Measurements from ENCODE around the gene ADAMTS4. TPM values are rescaled to one million over a fixed set of nuclear protein-coding genes. Genes with fewer than 3 reads are reported as not detected.

The ADAMTS4 gene
- total and polyA plus RNA-seq, 2 of the 4 experiments (the other 2 are of a cell fraction), result 0.39 to 0.72 TPM

DNA sequence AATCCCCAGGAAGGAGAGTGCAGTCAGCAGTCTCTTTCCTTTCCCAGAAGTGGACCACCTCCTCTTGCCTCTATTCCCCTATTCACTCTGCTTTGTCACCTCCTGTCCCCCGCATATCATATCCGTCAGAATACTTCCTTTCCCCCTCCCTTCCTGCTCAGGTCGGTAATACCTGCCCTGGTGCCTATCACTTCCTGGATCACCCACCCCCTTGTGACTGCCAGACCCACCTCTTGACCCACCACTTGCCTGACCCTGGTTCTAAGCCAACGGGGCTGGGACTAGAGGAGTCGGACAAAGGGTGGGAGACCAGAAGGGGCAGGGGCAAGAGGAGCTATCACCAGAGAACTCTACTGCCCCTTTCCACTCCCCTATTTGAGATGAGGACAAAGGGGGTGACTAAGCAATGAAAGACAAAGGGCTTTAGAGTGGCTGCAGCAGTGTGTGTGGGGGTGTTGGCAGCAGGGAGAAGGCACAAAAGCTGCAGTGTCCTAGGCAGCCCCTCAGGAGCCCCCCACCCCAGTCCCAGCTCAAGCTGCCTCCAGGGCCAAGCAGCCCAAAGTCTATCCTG lies 1.7 kb upstream of the ADAMTS4 start:
- H3K9ac ChIP-seq (ENCODE audit: low read depth, low read length), result no peak overlapping the region
- intact Hi-C loops (cut with micrococcal nuclease) (no loop called here), in situ Hi-C loops (cut with MboI; ENCODE audit: low sequenced_read_pairs) (no loop called here), dilution Hi-C loops (cut with HindIII; ENCODE audit: low sequenced_read_pairs, unreplicated experiment) (no loop called here)
- H3K9me1 ChIP-seq (ENCODE audit: insufficient read depth, low read length), result peaks cover 24% of the 10 kb centered on the region
- no peak for TF ChIP-seq RFX5 (IDR thresholded peaks at IDR 0.05; ENCODE audit: low read depth, low read length)
- peak overlapping the region; percentile 98 for H4K91ac ChIP-seq (ENCODE audit: insufficient read depth, low read depth, low read length)
- 0 out of 2 replicates have a peak overlapping the region, but pooled peaks have one; percentile 66 for H2BK20ac ChIP-seq (ENCODE audit: low read depth, low read length)
- peak overlapping the region; percentile 98 for H2AFZ ChIP-seq (replicated peaks; ENCODE audit: low read length, poor library complexity)
- peak overlapping the region; percentile 74; the same call in 1 of the 2 replicates for H3K23ac ChIP-seq (ENCODE audit: low read depth, low read length)
- H2AK9ac ChIP-seq (replicated peaks; ENCODE audit: low read depth, low read length, poor library complexity), result peak overlapping the region; percentile 94
- H3K36me3 ChIP-seq (ENCODE audit: control insufficient read depth, insufficient read depth, low read length), result peaks cover 5% of the 10 kb centered on the region; the same call in 1 of the 2 replicates
- H3K56ac ChIP-seq (ENCODE audit: extremely low read depth, insufficient read depth, low read length), result no peak overlapping the region
- POLR2A ChIA-PET (ENCODE audit: unreplicated experiment), result interaction anchor here (0.5 kb wide), 1 partner anchor 72 kb away, joined by 3 read pairs; no protein-coding TSS in a partner anchor
- peak overlapping the region; percentile 99; the same call in 1 of the 2 replicates for H3K14ac ChIP-seq (replicated peaks; ENCODE audit: low read depth, low read length)
- peaks cover 14 to 28% of the 10 kb centered on the region in 2 experiments for H3K79me1 ChIP-seq (ENCODE audit: low read depth in 1 of 2, low read length in 2 of 2)
- ATAC-seq (ENCODE audit: low read depth) (no peak), DNase-seq (no peak)
- peak overlapping the region; percentile 59; the same call in 1 of the 3 replicates for H2BK15ac ChIP-seq (ENCODE audit: low read depth, low read length)
- peak overlapping the region; percentile 95; the same call in 1 of the 2 replicates for H2BK120ac ChIP-seq (ENCODE audit: low read depth, low read length)
- BruUV-seq (replicated peaks), result no TSS peak
- H3K4me3 ChIP-seq (ENCODE audit: insufficient read depth, low read depth, low read length), result no peak overlapping the region
- peak overlapping the region; percentile 85 to 96; a peak in 3 of 4 replicates for H4K8ac ChIP-seq (ENCODE audit: low read depth in 2 of 2, low read length in 2 of 2)
- no peaks in the 10 kb centered on the region for H3K9me3 ChIP-seq (ENCODE audit: control insufficient read depth, insufficient read depth, low read length)
- H4K5ac ChIP-seq (ENCODE audit: low read depth, low read length), result peak overlapping the region; percentile 84
- peak overlapping the region; percentile 94 for H2AK5ac ChIP-seq (ENCODE audit: low read depth, low read length)
- no peaks in the 10 kb centered on the region for H3K27me3 ChIP-seq (ENCODE audit: control insufficient read depth, insufficient read depth, low read length)
- CTCF ChIA-PET, result interaction anchor here (0.5 to 0.6 kb wide), 3 partner anchors 88 to 296 kb away, joined by 3 read pairs; no protein-coding TSS in a partner anchor
- peaks cover 31% of the 10 kb centered on the region for H3K4me1 ChIP-seq (ENCODE audit: control insufficient read depth, insufficient read depth, low read length)
- peak overlapping the region; percentile 88; the same call in 1 of the 2 replicates for H3K27ac ChIP-seq (ENCODE audit: insufficient read depth, low read length)
- no CpG with 5 or more reads among the region's 5 CpGs for WGBS, 2 experiments (ENCODE audit: extremely low coverage in 2 of 2, insufficient read length in 1 of 2)
- H3K18ac ChIP-seq (ENCODE audit: low read depth, low read length), result no peak overlapping the region
- no peaks in the 10 kb centered on the region for H4K20me1 ChIP-seq (ENCODE audit: insufficient read depth, low read length)
- peak overlapping the region; percentile 90 for H2BK5ac ChIP-seq (ENCODE audit: low read depth, low read length, poor library complexity, severe bottlenecking)
- no peak overlapping the region for H3K4me2 ChIP-seq (ENCODE audit: low read depth, low read length)
- H3K4ac ChIP-seq (ENCODE audit: low read depth, low read length), result peak overlapping the region; percentile 94

All from IMR-90 (cell line).